SK-N-SH (cell line): ENCODE data around the gene NOX4. TPM values are rescaled to one million over a fixed set of nuclear protein-coding genes. Genes with fewer than 3 reads are reported as not detected.

Source experiments
- CTCF ChIA-PET: fragments of 300-600, 350-600 bp; formaldehyde crosslinking; extraction: SDS; loops from one replicate; lab custom pipeline; 2021; lab: Yijun Ruan, JAX
- POLR2A ChIA-PET: fragments of 350-600 bp; sonication (Branson Sonifier 250); formaldehyde crosslinking; extraction: SDS; loops from one replicate; lab custom pipeline; 2020; ENCODE audit warnings: antibody characterized with exemption, inconsistent platforms; lab: Yijun Ruan, JAX
- DNase-seq: peaks from one replicate; pipeline ENCODE4 v3.0.0; 2012
- H2AFZ ChIP-seq: fragments of 200-600 bp; sonication (generic); 2 replicates; pipeline ENCODE4 v1.8.1; 2016; ENCODE audit warnings: antibody characterized with exemption, mild to moderate bottlenecking, low read depth
- H3F3A ChIP-seq: fragments of 200-600 bp; sonication (generic); replicated peaks from 2 replicates; pipeline ENCODE3; 2016; ENCODE audit warnings: antibody characterized with exemption, mild to moderate bottlenecking; ENCODE audit not compliant: insufficient read depth
- H3K27ac ChIP-seq, 2 experiments: fragments of 200-500 bp in 1 of 2; fragments of 200-600 bp in 1 of 2; sonication (Bioruptor generic) in 1 of 2; sonication (generic), shearing (Covaris generic) in 1 of 2; 2 replicates each; pipeline versions ENCODE4 v1.5.1 to v1.6.1; 2014 to 2016; ENCODE audit warnings: low read depth in 2 of 2, inconsistent platforms in 1 of 2, low read length in 1 of 2, mild to moderate bottlenecking in 1 of 2, mixed read lengths in 1 of 2
- H3K27me3 ChIP-seq: fragments of 200-600 bp; sonication (generic), shearing (Covaris generic); 2 replicates; pipeline ENCODE4 v1.6.1; 2016; ENCODE audit warnings: mixed run types; ENCODE audit not compliant: insufficient read depth
- H3K36me3 ChIP-seq, 2 experiments: fragments of 200-500 bp in 1 of 2; fragments of 200-600 bp in 1 of 2; sonication (Bioruptor generic) in 1 of 2; sonication (generic) in 1 of 2; replicated peaks in 1 of 2; 2 replicates each; pipeline versions ENCODE3 to v1.5.1; 2014 to 2016; ENCODE audit warnings: low read length in 1 of 2, mild to moderate bottlenecking in 1 of 2; ENCODE audit not compliant: insufficient read depth in 2 of 2, control insufficient read depth in 1 of 2
- H3K4me1 ChIP-seq, 2 experiments: fragments of 200-500 bp in 1 of 2; fragments of 200-600 bp in 1 of 2; sonication (Bioruptor generic) in 1 of 2; sonication (generic), shearing (Covaris generic) in 1 of 2; 2 replicates each; pipeline versions ENCODE4 v1.5.1 to v1.6.1; 2014 to 2016; ENCODE audit warnings: low read depth in 1 of 2, low read length in 1 of 2, mixed run types in 1 of 2; ENCODE audit not compliant: insufficient read depth in 2 of 2, control insufficient read depth in 1 of 2
- H3K4me2 ChIP-seq: fragments of 200-600 bp; sonication (generic), shearing (Covaris generic); 2 replicates; pipeline ENCODE4 v1.6.1; 2017; ENCODE audit warnings: mixed run types
- H3K4me3 ChIP-seq, 2 experiments: fragments of 200-500 bp in 1 of 2; fragments of 200-600 bp in 1 of 2; sonication (Bioruptor generic) in 1 of 2; sonication (generic), shearing (Covaris generic) in 1 of 2; 2 replicates each; pipeline versions ENCODE4 v1.5.1 to v1.8.1; 2014 to 2016; ENCODE audit warnings: low read depth in 2 of 2, inconsistent platforms in 1 of 2, low read length in 1 of 2, mild to moderate bottlenecking in 1 of 2, mixed read lengths in 1 of 2, moderate library complexity in 1 of 2
- H3K79me2 ChIP-seq: fragments of 200-600 bp; sonication (generic); 2 replicates; pipeline ENCODE4 v1.8.1; 2017; ENCODE audit warnings: mild to moderate bottlenecking; ENCODE audit not compliant: insufficient read depth
- H3K9ac ChIP-seq: fragments of 200-600 bp; sonication (generic); 2 replicates; pipeline ENCODE4 v1.6.1; 2017; ENCODE audit warnings: mixed run types
- H3K9me2 ChIP-seq: fragments of 200-600 bp; sonication (generic); 2 replicates; pipeline ENCODE4 v1.6.1; 2017; ENCODE audit warnings: mixed run types
- H3K9me3 ChIP-seq: fragments of 200-600 bp; sonication (generic); 2 replicates; pipeline ENCODE4 v1.6.1; 2017; ENCODE audit warnings: mixed run types, mild to moderate bottlenecking, moderate library complexity
- H4K20me1 ChIP-seq: fragments of 200-600 bp; sonication (generic); 2 replicates; pipeline ENCODE4 v1.6.1; 2017; ENCODE audit warnings: mild to moderate bottlenecking, mixed run types; ENCODE audit not compliant: insufficient read depth
- CHD2 ChIP-seq: fragments of 150-350 bp; IDR thresholded peaks from 2 replicates; pipeline ENCODE4 v1.6.1; 2018; ENCODE audit warnings: low read length; ENCODE audit not compliant: partially characterized antibody
- EZH2phosphoT487 ChIP-seq: fragments of 200-600 bp; sonication (generic); IDR thresholded peaks from 2 replicates; pipeline ENCODE4 v1.6.1; 2017; ENCODE audit warnings: low read depth, mixed run types, mild to moderate bottlenecking, antibody characterized with exemption, moderate library complexity, borderline replicate concordance
- GABPA ChIP-seq: IDR thresholded peaks from 2 replicates; pipeline ENCODE4 v1.4.0; 2012; ENCODE audit warnings: low read depth, mild to moderate bottlenecking
- JUND ChIP-seq: IDR thresholded peaks from 2 replicates; pipeline ENCODE4 v1.4.0; 2012
- MEF2A ChIP-seq: IDR thresholded peaks from 2 replicates; pipeline ENCODE4 v1.4.0; 2012; ENCODE audit warnings: low read depth, borderline replicate concordance
- MXI1 ChIP-seq: IDR thresholded peaks from 2 replicates; pipeline ENCODE4 v1.6.1; 2012; ENCODE audit warnings: mild to moderate bottlenecking, low read depth, low read length, improper control_type of control experiment
- NFIC ChIP-seq: IDR thresholded peaks from 2 replicates; pipeline ENCODE4 v1.4.0; 2012; ENCODE audit warnings: borderline replicate concordance
- NRF1 ChIP-seq: IDR thresholded peaks from 2 replicates; pipeline ENCODE4 v1.6.1; 2012; ENCODE audit warnings: low read depth, mild to moderate bottlenecking, low read length
- RFX5 ChIP-seq: IDR thresholded peaks from 2 replicates; pipeline ENCODE4 v1.6.1; 2012; ENCODE audit warnings: mild to moderate bottlenecking, improper control_type of control experiment, low read length
- RXRA ChIP-seq: IDR thresholded peaks from 2 replicates; pipeline ENCODE4 v1.4.0; 2012; ENCODE audit warnings: low read depth, mild to moderate bottlenecking, borderline replicate concordance
- TEAD4 ChIP-seq: IDR thresholded peaks from 2 replicates; pipeline ENCODE4 v1.4.0; 2012; ENCODE audit warnings: mild to moderate bottlenecking, borderline replicate concordance; ENCODE audit not compliant: insufficient read depth
- YY1 ChIP-seq: IDR thresholded peaks from 2 replicates; pipeline ENCODE4 v1.4.0; 2012; ENCODE audit warnings: low read depth, mild to moderate bottlenecking
- WGBS: methylation state at CpG from one replicate; pipeline ENCODE4 v1.1.6; 2017; ENCODE audit warnings: low lambda C conversion rate; 5-methylcytosine and 5-hydroxymethylcytosine counted together
- polyA plus RNA-seq, 3 experiments: library from polyadenylated mRNA; depleted of rRNA; stranded (reverse); fragments of >200 nt; gene quantifications; 2 replicates each; pipeline ENCODE4 v1.2.3, GENCODE V29; 2012
- TF ChIP-seq, protein P1 (sequence below): IDR thresholded peaks from 2 replicates; pipeline ENCODE4 v1.6.1; 2012; ENCODE audit warnings: mild to moderate bottlenecking, low read depth, low read length, moderate library complexity
- TF ChIP-seq, protein P2 (sequence below): IDR thresholded peaks from 2 replicates; pipeline ENCODE4; 2012
- TF ChIP-seq, protein P3 (sequence below): fragments of 150-350 bp; IDR thresholded peaks from 2 replicates; pipeline ENCODE4 v1.6.1; 2016; ENCODE audit warnings: mild to moderate bottlenecking, low read depth, low read length
- TF ChIP-seq, protein P4 (sequence below): fragments of 150-350 bp; IDR thresholded peaks from 2 replicates; pipeline ENCODE4 v1.6.1; 2017; ENCODE audit warnings: antibody characterized with exemption, low read length, low read depth, borderline replicate concordance
- TF ChIP-seq, protein P5 (sequence below): IDR thresholded peaks from 2 replicates; pipeline ENCODE4 v1.4.0; 2012; ENCODE audit warnings: low read depth, borderline replicate concordance

The NOX4 gene
- polyA plus RNA-seq, 1 of the 3 experiments (the other 2 are of a cell fraction), result 2.2 TPM

DNA sequence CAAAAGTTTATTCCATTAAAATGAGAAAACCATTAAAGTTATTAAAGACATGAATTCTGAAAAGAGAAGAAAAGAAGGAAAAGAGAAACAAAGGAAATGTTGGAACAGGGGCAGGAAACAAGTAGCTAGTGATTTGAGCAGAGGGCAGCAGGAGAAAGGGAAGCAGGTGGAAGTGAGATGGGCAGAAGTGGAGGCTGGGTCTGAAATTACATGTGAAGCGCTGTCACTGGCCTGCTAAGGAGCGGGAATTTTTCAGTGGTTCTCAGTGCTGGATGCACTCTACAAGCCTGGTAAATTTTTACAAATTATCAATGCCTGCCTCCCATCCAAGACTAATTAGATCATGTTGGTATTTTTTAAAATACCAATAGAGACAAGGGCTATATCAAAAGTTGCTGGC is 48.4 kb downstream of the NOX4 start:
- Histone ChIP-seq H3K4me1 (peaks cover 0 to 2% of the 10 kb centered on the region in 2 experiments; a peak in 2 of 4 replicates), H3K27ac (no peak overlapping the region), H3K36me3 (peaks cover 0 to 6% of the 10 kb centered on the region in 2 experiments), H3K27me3 (no peaks in the 10 kb centered on the region), H3K9me2 (no peaks in the 10 kb centered on the region), H4K20me1 (no peaks in the 10 kb centered on the region), H3K9ac (no peak overlapping the region), H3K9me3 (no peaks in the 10 kb centered on the region), H3K4me2 (no peak overlapping the region), H2AFZ (no peak overlapping the region), H3K4me3 (no peak overlapping the region), H3K79me2 (no peaks in the 10 kb centered on the region), H3F3A (no peaks in the 10 kb centered on the region)
- DNase-seq, result no peak
- WGBS, result 68% methylated on average over 2 of the region's 2 CpGs
- ChIA-PET CTCF (no interaction called here), POLR2A (no interaction called here)
- TF ChIP-seq MEF2A (no peak), NFIC (no peak), EZH2phosphoT487 (no peak), GABPA (no peak), TEAD4 (no peak), CHD2 (no peak), RXRA (no peak), JUND (no peak), YY1 (no peak), NRF1 (no peak), MXI1 (no peak), RFX5 (no peak)
- TF ChIP-seq, protein P1, sequence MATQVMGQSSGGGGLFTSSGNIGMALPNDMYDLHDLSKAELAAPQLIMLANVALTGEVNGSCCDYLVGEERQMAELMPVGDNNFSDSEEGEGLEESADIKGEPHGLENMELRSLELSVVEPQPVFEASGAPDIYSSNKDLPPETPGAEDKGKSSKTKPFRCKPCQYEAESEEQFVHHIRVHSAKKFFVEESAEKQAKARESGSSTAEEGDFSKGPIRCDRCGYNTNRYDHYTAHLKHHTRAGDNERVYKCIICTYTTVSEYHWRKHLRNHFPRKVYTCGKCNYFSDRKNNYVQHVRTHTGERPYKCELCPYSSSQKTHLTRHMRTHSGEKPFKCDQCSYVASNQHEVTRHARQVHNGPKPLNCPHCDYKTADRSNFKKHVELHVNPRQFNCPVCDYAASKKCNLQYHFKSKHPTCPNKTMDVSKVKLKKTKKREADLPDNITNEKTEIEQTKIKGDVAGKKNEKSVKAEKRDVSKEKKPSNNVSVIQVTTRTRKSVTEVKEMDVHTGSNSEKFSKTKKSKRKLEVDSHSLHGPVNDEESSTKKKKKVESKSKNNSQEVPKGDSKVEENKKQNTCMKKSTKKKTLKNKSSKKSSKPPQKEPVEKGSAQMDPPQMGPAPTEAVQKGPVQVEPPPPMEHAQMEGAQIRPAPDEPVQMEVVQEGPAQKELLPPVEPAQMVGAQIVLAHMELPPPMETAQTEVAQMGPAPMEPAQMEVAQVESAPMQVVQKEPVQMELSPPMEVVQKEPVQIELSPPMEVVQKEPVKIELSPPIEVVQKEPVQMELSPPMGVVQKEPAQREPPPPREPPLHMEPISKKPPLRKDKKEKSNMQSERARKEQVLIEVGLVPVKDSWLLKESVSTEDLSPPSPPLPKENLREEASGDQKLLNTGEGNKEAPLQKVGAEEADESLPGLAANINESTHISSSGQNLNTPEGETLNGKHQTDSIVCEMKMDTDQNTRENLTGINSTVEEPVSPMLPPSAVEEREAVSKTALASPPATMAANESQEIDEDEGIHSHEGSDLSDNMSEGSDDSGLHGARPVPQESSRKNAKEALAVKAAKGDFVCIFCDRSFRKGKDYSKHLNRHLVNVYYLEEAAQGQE, result no peak
- TF ChIP-seq, protein P2, sequence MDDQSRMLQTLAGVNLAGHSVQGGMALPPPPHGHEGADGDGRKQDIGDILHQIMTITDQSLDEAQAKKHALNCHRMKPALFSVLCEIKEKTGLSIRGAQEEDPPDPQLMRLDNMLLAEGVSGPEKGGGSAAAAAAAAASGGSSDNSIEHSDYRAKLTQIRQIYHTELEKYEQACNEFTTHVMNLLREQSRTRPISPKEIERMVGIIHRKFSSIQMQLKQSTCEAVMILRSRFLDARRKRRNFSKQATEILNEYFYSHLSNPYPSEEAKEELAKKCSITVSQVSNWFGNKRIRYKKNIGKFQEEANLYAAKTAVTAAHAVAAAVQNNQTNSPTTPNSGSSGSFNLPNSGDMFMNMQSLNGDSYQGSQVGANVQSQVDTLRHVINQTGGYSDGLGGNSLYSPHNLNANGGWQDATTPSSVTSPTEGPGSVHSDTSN, result no peak
- TF ChIP-seq, protein P3, sequence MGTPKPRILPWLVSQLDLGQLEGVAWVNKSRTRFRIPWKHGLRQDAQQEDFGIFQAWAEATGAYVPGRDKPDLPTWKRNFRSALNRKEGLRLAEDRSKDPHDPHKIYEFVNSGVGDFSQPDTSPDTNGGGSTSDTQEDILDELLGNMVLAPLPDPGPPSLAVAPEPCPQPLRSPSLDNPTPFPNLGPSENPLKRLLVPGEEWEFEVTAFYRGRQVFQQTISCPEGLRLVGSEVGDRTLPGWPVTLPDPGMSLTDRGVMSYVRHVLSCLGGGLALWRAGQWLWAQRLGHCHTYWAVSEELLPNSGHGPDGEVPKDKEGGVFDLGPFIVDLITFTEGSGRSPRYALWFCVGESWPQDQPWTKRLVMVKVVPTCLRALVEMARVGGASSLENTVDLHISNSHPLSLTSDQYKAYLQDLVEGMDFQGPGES, result no peak
- TF ChIP-seq, protein P4, sequence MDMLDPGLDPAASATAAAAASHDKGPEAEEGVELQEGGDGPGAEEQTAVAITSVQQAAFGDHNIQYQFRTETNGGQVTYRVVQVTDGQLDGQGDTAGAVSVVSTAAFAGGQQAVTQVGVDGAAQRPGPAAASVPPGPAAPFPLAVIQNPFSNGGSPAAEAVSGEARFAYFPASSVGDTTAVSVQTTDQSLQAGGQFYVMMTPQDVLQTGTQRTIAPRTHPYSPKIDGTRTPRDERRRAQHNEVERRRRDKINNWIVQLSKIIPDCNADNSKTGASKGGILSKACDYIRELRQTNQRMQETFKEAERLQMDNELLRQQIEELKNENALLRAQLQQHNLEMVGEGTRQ, result no peak
- TF ChIP-seq, protein P5, sequence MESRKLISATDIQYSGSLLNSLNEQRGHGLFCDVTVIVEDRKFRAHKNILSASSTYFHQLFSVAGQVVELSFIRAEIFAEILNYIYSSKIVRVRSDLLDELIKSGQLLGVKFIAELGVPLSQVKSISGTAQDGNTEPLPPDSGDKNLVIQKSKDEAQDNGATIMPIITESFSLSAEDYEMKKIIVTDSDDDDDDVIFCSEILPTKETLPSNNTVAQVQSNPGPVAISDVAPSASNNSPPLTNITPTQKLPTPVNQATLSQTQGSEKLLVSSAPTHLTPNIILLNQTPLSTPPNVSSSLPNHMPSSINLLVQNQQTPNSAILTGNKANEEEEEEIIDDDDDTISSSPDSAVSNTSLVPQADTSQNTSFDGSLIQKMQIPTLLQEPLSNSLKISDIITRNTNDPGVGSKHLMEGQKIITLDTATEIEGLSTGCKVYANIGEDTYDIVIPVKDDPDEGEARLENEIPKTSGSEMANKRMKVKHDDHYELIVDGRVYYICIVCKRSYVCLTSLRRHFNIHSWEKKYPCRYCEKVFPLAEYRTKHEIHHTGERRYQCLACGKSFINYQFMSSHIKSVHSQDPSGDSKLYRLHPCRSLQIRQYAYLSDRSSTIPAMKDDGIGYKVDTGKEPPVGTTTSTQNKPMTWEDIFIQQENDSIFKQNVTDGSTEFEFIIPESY, result no peak
